Adrenal gland (tissue), 5 donors: ENCODE measurements around the gene IL15.

Source experiments
- CTCF ChIP-seq, 6 experiments: fragments of 450-650 bp in 4 of 6; fragments of 200-600 bp in 2 of 6; sonication (generic) in 1 of 6; IDR thresholded peaks; 1 replicate in 5 of 6; 2 replicates in 1 of 6; pipeline versions ENCODE4 v1.5.1 to v1.8.0; 2016 to 2021; ENCODE audit warnings: antibody characterized with exemption in 6 of 6, mild to moderate bottlenecking in 2 of 6, moderate library complexity in 1 of 6
- POLR2A ChIP-seq, 2 donors: fragments of 450-650 bp; IDR thresholded peaks; one replicate each; pipeline ENCODE4 v1.6.1; 2017; ENCODE audit warnings: antibody characterized with exemption in 2 of 2, mild to moderate bottlenecking in 2 of 2, moderate library complexity in 1 of 2
- donor health status: DM: no; HTN: no; CAD: no.

DNA sequence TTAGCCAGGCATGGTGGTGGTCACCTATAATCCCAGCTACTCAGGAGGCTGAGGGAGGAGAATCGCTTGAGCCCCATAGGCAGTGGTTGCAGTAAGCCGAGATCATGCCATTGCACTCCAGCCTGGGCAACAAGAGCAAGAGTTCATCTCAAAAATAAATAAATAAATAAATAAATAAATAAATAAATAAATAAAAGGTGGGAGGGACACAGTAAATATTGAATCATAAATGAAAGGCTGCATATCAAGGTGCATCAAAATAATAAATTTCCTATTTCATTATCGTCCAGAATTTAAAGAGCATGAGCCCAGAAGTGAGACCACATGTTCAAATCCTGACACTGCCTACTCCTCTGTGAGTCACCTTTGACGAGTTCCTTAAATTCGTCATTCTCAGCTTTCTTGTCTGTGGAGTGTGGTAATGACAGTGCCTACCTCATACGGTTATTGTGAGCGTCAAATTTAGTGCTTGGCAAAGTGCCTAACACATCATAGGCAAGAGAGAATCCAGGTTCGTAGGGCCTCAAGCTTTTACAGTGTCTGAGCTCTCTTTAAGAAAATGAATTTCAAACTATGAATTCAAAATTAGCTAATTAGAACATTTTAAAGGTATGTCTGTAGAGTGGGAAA, 49.9 kb downstream of the IL15 start:
- TF ChIP-seq CTCF (IDR thresholded peaks at IDR 0.05), result no peak
- no peak for TF ChIP-seq POLR2A (IDR thresholded peaks at IDR 0.05)
